K562 (cell line): ENCODE results near the gene INO80C. TPM values are rescaled to one million over a fixed set of nuclear protein-coding genes. Genes with fewer than 3 reads are reported as not detected.

Experiments
- BCLAF1 ChIP-seq, 2 experiments: fragments of 450-650 bp in 1 of 2; IDR thresholded peaks; 2 replicates each; pipeline ENCODE4 v1.6.1; 2011 to 2017; ENCODE audit warnings: low read depth in 2 of 2, antibody characterized with exemption in 1 of 2, borderline replicate concordance in 1 of 2, low read length in 1 of 2, mild to moderate bottlenecking in 1 of 2, mixed read lengths in 1 of 2; ENCODE audit not compliant: control insufficient read depth in 1 of 2
- E2F1 ChIP-seq: sonication (generic); formaldehyde crosslinking; IDR thresholded peaks from 2 replicates; pipeline ENCODE4 v1.8.1; 2023; ENCODE audit warnings: mild to moderate bottlenecking, missing genetic modification reagents, moderate library complexity
- FOXK1 ChIP-seq: sonication (generic); formaldehyde crosslinking; IDR thresholded peaks from 2 replicates; pipeline ENCODE4 v1.8.0; 2022; ENCODE audit warnings: missing genetic modification reagents, mild to moderate bottlenecking, borderline replicate concordance
- RBM15 ChIP-seq: fragments of 200-400 bp; formaldehyde crosslinking; IDR thresholded peaks from 2 replicates; pipeline ENCODE4 v1.6.1; 2018; ENCODE audit warnings: mild to moderate bottlenecking, low read length, moderate library complexity; ENCODE audit not compliant: insufficient read depth
- ZHX1 ChIP-seq: fragments of 150-350 bp; conservative IDR thresholded peaks from 2 replicates; pipeline ENCODE4 v1.6.1; 2014; ENCODE audit warnings: low read length
- ZNF239 ChIP-seq: fragments of 250-450 bp; sonication (Bioruptor Pico); IDR thresholded peaks from 2 replicates; pipeline ENCODE4 v1.4.0; 2020; ENCODE audit warnings: mild to moderate bottlenecking
- polyA plus RNA-seq, 8 experiments: library from polyadenylated mRNA; depleted of rRNA in 4 of 8; stranded (reverse) in 5 of 8; unstranded in 3 of 8; fragments of >200 nt; fragmentation: Nextera tagmentation in 2 of 8; fragmentation: Illumina TruSeq in 1 of 8; extraction: Ambion mirVana in 2 of 8; extraction: Trizol in 1 of 8; gene quantifications; 2 replicates each; pipeline versions ENCODE4 v1.2.1 to v1.2.3, GENCODE V29; 2011 to 2014; ENCODE audit warnings: inconsistent platforms in 1 of 8, missing spikeins in 1 of 8
- total RNA-seq, 7 experiments: library from RNA; depleted of rRNA in 6 of 7; stranded (reverse); fragments of >200 nt in 6 of 7; fragmentation: Illumina TruSeq in 2 of 7; extraction: Trizol in 2 of 7; gene quantifications; 2 replicates each; pipeline versions ENCODE4 v1.2.1 to v1.2.3, GENCODE V29; 2011 to 2021; ENCODE audit warnings: low replicate concordance in 1 of 7
- TF ChIP-seq, protein P1 (sequence below): fragments of 250-450 bp; sonication (Bioruptor Pico); IDR thresholded peaks from 2 replicates; pipeline ENCODE4 v1.4.0; 2020; ENCODE audit warnings: mild to moderate bottlenecking, moderate library complexity
- TF ChIP-seq, protein P2 (sequence below): sonication (generic); formaldehyde crosslinking; IDR thresholded peaks from 2 replicates; pipeline ENCODE4 v1.8.0; 2022; ENCODE audit warnings: mild to moderate bottlenecking, missing genetic modification reagents, borderline replicate concordance

The INO80C gene
- total and polyA plus RNA-seq, 9 of the 15 experiments (the other 6 are each of a cell fraction or from before 2014, with no cell fraction given), result 14.3 to 53.3 (median 46.6) TPM

DNA sequence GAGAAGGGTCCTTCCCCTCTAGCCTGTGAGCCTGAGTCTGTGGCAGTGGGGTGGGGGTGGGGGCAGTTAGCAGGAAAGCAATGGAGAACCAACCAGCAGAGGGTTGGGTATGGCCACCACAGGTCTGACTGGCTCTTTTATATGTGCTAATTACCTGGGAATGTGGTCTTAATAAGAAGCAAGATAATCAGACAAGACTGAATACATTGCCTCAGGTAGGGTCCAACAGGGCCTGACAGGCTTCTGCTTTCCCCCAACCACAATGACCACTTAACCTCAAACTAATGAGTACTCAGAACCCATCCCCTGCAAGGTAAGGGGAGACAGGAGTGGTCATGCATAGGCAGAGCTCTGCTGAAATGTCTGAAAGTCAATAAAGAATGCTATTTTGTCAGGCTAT is 44.6 kb upstream of the INO80C start (continued):
- TF ChIP-seq ZHX1 (no peak), ZNF239 (CRISPR knock-in tag) (no peak), RBM15 (no peak), E2F1 (CRISPR knock-in tag) (no peak), FOXK1 (CRISPR knock-in tag) (no peak), BCLAF1 (IDR thresholded peaks at IDR 0.05; ENCODE audit: borderline replicate concordance in 1 of 2, control insufficient read depth in 1 of 2, low read depth in 2 of 2, low read length in 1 of 2) (no peak)
- TF ChIP-seq, protein P1, sequence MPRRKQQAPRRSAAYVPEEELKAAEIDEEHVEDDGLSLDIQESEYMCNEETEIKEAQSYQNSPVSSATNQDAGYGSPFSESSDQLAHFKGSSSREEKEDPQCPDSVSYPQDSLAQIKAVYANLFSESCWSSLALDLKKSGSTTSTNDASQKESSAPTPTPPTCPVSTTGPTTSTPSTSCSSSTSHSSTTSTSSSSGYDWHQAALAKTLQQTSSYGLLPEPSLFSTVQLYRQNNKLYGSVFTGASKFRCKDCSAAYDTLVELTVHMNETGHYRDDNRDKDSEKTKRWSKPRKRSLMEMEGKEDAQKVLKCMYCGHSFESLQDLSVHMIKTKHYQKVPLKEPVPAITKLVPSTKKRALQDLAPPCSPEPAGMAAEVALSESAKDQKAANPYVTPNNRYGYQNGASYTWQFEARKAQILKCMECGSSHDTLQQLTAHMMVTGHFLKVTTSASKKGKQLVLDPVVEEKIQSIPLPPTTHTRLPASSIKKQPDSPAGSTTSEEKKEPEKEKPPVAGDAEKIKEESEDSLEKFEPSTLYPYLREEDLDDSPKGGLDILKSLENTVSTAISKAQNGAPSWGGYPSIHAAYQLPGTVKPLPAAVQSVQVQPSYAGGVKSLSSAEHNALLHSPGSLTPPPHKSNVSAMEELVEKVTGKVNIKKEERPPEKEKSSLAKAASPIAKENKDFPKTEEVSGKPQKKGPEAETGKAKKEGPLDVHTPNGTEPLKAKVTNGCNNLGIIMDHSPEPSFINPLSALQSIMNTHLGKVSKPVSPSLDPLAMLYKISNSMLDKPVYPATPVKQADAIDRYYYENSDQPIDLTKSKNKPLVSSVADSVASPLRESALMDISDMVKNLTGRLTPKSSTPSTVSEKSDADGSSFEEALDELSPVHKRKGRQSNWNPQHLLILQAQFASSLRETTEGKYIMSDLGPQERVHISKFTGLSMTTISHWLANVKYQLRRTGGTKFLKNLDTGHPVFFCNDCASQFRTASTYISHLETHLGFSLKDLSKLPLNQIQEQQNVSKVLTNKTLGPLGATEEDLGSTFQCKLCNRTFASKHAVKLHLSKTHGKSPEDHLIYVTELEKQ (CRISPR knock-in tag), result no peak
- TF ChIP-seq, protein P2, sequence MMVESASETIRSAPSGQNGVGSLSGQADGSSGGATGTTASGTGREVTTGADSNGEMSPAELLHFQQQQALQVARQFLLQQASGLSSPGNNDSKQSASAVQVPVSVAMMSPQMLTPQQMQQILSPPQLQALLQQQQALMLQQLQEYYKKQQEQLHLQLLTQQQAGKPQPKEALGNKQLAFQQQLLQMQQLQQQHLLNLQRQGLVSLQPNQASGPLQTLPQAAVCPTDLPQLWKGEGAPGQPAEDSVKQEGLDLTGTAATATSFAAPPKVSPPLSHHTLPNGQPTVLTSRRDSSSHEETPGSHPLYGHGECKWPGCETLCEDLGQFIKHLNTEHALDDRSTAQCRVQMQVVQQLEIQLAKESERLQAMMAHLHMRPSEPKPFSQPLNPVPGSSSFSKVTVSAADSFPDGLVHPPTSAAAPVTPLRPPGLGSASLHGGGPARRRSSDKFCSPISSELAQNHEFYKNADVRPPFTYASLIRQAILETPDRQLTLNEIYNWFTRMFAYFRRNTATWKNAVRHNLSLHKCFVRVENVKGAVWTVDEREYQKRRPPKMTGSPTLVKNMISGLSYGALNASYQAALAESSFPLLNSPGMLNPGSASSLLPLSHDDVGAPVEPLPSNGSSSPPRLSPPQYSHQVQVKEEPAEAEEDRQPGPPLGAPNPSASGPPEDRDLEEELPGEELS, result no peak
